H1 (cell line): ENCODE results near the gene PSD2. TPM values are rescaled to one million over a fixed set of nuclear protein-coding genes. Genes with fewer than 3 reads are reported as not detected.

Experiments used
- CTCF ChIA-PET: fragments of 300-600 bp; sonication (Branson Sonifier 250); formaldehyde crosslinking; loops from one replicate; lab custom pipeline; 2021; ENCODE audit not compliant: partially characterized antibody; lab: Charles Lee
- POLR2A ChIA-PET: fragments of 300-600 bp; sonication (Branson Sonifier 250); formaldehyde crosslinking; loops from one replicate; lab custom pipeline; 2021; ENCODE audit warnings: inconsistent platforms; ENCODE audit not compliant: partially characterized antibody; lab: Charles Lee
- DNase-seq, 2 experiments: peaks; one replicate each; pipeline versions ENCODE4 v3.0.0 to v3.0.0-alpha.2; 2010 to 2022; ENCODE audit warnings: low spot score in 2 of 2, low read depth in 1 of 2, mixed read lengths in 1 of 2
- FAIRE-seq: peaks from 2 replicates; lab custom pipeline; 2011; peaks lifted over from hg19 to GRCh38; lab: Jason Lieb, UNC
- H2AFZ ChIP-seq: 2 replicates; pipeline ENCODE4 v1.8.1; 2012; ENCODE audit warnings: low read length, inconsistent platforms
- H2AK5ac ChIP-seq: 2 replicates; pipeline ENCODE4 v1.6.1; 2013; ENCODE audit warnings: low read depth, low read length
- H2BK120ac ChIP-seq: replicated peaks from 2 replicates; pipeline ENCODE3; 2013; ENCODE audit warnings: low read depth, low read length, inconsistent platforms
- H2BK12ac ChIP-seq: 2 replicates; pipeline ENCODE4 v1.6.1; 2013; ENCODE audit warnings: low read depth, low read length
- H2BK15ac ChIP-seq: 2 replicates; pipeline ENCODE4 v1.6.1; 2013; ENCODE audit warnings: low read length
- H2BK20ac ChIP-seq: 2 replicates; pipeline ENCODE4 v1.6.1; 2013; ENCODE audit warnings: low read length
- H2BK5ac ChIP-seq: 2 replicates; pipeline ENCODE4 v1.6.1; 2013; ENCODE audit warnings: low read depth, low read length
- H3K14ac ChIP-seq: 2 replicates; pipeline ENCODE4 v1.6.1; 2013; ENCODE audit warnings: inconsistent platforms; ENCODE audit not compliant: insufficient read length
- H3K18ac ChIP-seq: 2 replicates; pipeline ENCODE4 v1.6.1; 2013; ENCODE audit warnings: low read length; ENCODE audit errors: extremely low read depth
- H3K23ac ChIP-seq: 2 replicates; pipeline ENCODE4 v1.6.1; 2013; ENCODE audit warnings: inconsistent platforms; ENCODE audit not compliant: insufficient read length
- H3K23me2 ChIP-seq: 2 replicates; pipeline ENCODE4 v1.6.1; 2013; ENCODE audit warnings: low read depth, low read length
- H3K27ac ChIP-seq: 2 replicates; pipeline ENCODE4 v1.6.1; 2011; ENCODE audit warnings: low read depth, low read length, inconsistent platforms
- H3K27me3 ChIP-seq, 4 experiments: replicated peaks in 1 of 4; 1 replicate in 1 of 4; 2 replicates in 3 of 4; pipeline versions ENCODE4 v1.6.1 to v1.8.1; 2011 to 2013; ENCODE audit warnings: low read length in 3 of 4, mild to moderate bottlenecking in 3 of 4, inconsistent platforms in 2 of 4, mixed read lengths in 2 of 4, moderate library complexity in 1 of 4; ENCODE audit not compliant: control insufficient read depth in 3 of 4, insufficient read depth in 3 of 4; ENCODE audit errors: extremely low read depth in 1 of 4
- H3K36me3 ChIP-seq, 4 experiments: 2 replicates each; pipeline versions ENCODE4 v1.6.1 to v1.8.1; 2011 to 2013; ENCODE audit warnings: mild to moderate bottlenecking in 4 of 4, low read length in 3 of 4, moderate library complexity in 2 of 4, control low read depth in 1 of 4, inconsistent platforms in 1 of 4; ENCODE audit not compliant: insufficient read depth in 4 of 4, control insufficient read depth in 2 of 4
- H3K4ac ChIP-seq: replicated peaks from 2 replicates; pipeline ENCODE3; 2013; ENCODE audit warnings: low read length, low read depth, mixed read lengths, inconsistent platforms; ENCODE audit not compliant: insufficient read length
- H3K4me1 ChIP-seq, 4 experiments: replicated peaks in 1 of 4; 1 replicate in 1 of 4; 2 replicates in 3 of 4; pipeline versions ENCODE4 v1.6.1 to v1.8.1; 2011 to 2013; ENCODE audit warnings: low read length in 3 of 4, inconsistent platforms in 2 of 4, mixed read lengths in 1 of 4; ENCODE audit not compliant: insufficient read depth in 4 of 4, control insufficient read depth in 3 of 4
- H3K4me2 ChIP-seq, 2 experiments: 2 replicates each; pipeline versions ENCODE4 v1.6.1 to v1.8.1; 2011 to 2013; ENCODE audit warnings: low read depth in 2 of 2, low read length in 2 of 2, control low read depth in 1 of 2, inconsistent platforms in 1 of 2, mild to moderate bottlenecking in 1 of 2; ENCODE audit not compliant: insufficient read depth in 1 of 2
- H3K4me3 ChIP-seq, 4 experiments: fragments of 200-600, 300-600 bp in 1 of 4; sonication (generic), shearing (Covaris generic), sonication (Bioruptor Twin) in 1 of 4; 2 replicates each; pipeline versions ENCODE4 v1.5.1 to v1.8.1; 2011 to 2016; ENCODE audit warnings: low read length in 4 of 4, low read depth in 3 of 4, control low read depth in 2 of 4, inconsistent platforms in 2 of 4, mild to moderate bottlenecking in 2 of 4, mixed read lengths in 1 of 4, moderate library complexity in 1 of 4; ENCODE audit not compliant: insufficient read depth in 2 of 4; ENCODE audit errors: extremely low read depth in 1 of 4
- H3K56ac ChIP-seq: replicated peaks from 2 replicates; pipeline ENCODE3; 2013; ENCODE audit warnings: low read depth, mild to moderate bottlenecking, mixed read lengths, low read length, inconsistent platforms; ENCODE audit not compliant: insufficient read length
- H3K79me1 ChIP-seq: 2 replicates; pipeline ENCODE4 v1.6.1; 2013; ENCODE audit warnings: low read depth, low read length, control low read depth
- H3K79me2 ChIP-seq, 2 experiments: 2 replicates each; pipeline versions ENCODE4 v1.6.1 to v1.8.1; 2012 to 2013; ENCODE audit warnings: low read length in 2 of 2, mild to moderate bottlenecking in 2 of 2, inconsistent platforms in 1 of 2; ENCODE audit not compliant: insufficient read depth in 2 of 2, control insufficient read depth in 1 of 2
- H3K9ac ChIP-seq, 4 experiments: replicated peaks in 1 of 4; 1 replicate in 1 of 4; 2 replicates in 3 of 4; pipeline versions ENCODE4 v1.6.1 to v1.8.1; 2011 to 2013; ENCODE audit warnings: low read depth in 3 of 4, low read length in 3 of 4, control low read depth in 2 of 4, mild to moderate bottlenecking in 2 of 4, moderate library complexity in 2 of 4, inconsistent platforms in 1 of 4; ENCODE audit errors: extremely low read depth in 1 of 4
- H3K9me3 ChIP-seq, 2 experiments: 2 replicates each; pipeline versions ENCODE4 v1.6.1 to v1.8.1; 2012 to 2013; ENCODE audit warnings: mild to moderate bottlenecking in 2 of 2, moderate library complexity in 2 of 2, control low read depth in 1 of 2, inconsistent platforms in 1 of 2, low read depth in 1 of 2, low read length in 1 of 2, mixed read lengths in 1 of 2; ENCODE audit not compliant: insufficient read depth in 2 of 2
- H4K20me1 ChIP-seq, 2 experiments: replicated peaks in 1 of 2; 2 replicates each; pipeline versions ENCODE3 to v1.8.1; 2011 to 2013; ENCODE audit warnings: inconsistent platforms in 2 of 2, low read length in 2 of 2, mild to moderate bottlenecking in 1 of 2; ENCODE audit not compliant: insufficient read depth in 2 of 2, control insufficient read depth in 1 of 2
- H4K5ac ChIP-seq: 2 replicates; pipeline ENCODE4 v1.6.1; 2013; ENCODE audit warnings: low read length, low read depth, mixed read lengths, inconsistent platforms; ENCODE audit not compliant: insufficient read length
- H4K8ac ChIP-seq: 2 replicates; pipeline ENCODE4 v1.8.0; 2013; ENCODE audit warnings: mild to moderate bottlenecking, moderate library complexity, low read length, inconsistent platforms; ENCODE audit not compliant: insufficient read depth; ENCODE audit errors: extremely low read depth
- H4K91ac ChIP-seq: replicated peaks from 2 replicates; pipeline ENCODE3; 2013; ENCODE audit warnings: low read length, mixed read lengths, inconsistent platforms; ENCODE audit not compliant: insufficient read length
- BRCA1 ChIP-seq: IDR thresholded peaks from 2 replicates; pipeline ENCODE4 v1.6.1; 2012; ENCODE audit warnings: low read depth, low read length, improper control_type of control experiment
- CEBPB ChIP-seq: IDR thresholded peaks from 2 replicates; pipeline ENCODE4 v1.6.1; 2012; ENCODE audit warnings: low read depth, low read length
- CTBP2 ChIP-seq: IDR thresholded peaks from 2 replicates; pipeline ENCODE4 v1.7.0; 2011; ENCODE audit warnings: borderline replicate concordance, mild to moderate bottlenecking, moderate library complexity, mixed read lengths, low read length; ENCODE audit not compliant: insufficient read depth, insufficient read length
- EZH2 ChIP-seq: fragments of 200-600 bp; sonication (generic); IDR thresholded peaks from 2 replicates; pipeline ENCODE4 v1.7.1; 2012; ENCODE audit warnings: low read depth, mild to moderate bottlenecking, moderate library complexity, low read length, inconsistent platforms; ENCODE audit not compliant: severe bottlenecking
- GTF2F1 ChIP-seq: IDR thresholded peaks from 2 replicates; pipeline ENCODE4 v1.6.1; 2012; ENCODE audit warnings: low read depth, low read length, improper control_type of control experiment, borderline replicate concordance
- HDAC2 ChIP-seq, 2 experiments: fragments of 300-600 bp in 1 of 2; sonication (generic) in 1 of 2; IDR thresholded peaks; 2 replicates each; pipeline ENCODE4 v1.6.1; 2011 to 2012; ENCODE audit warnings: low read depth in 2 of 2, low read length in 2 of 2, mild to moderate bottlenecking in 2 of 2, moderate library complexity in 2 of 2, borderline replicate concordance in 1 of 2, inconsistent platforms in 1 of 2
- KDM1A ChIP-seq: fragments of 200-600, 300-600 bp; sonication (generic); IDR thresholded peaks from 2 replicates; pipeline ENCODE4 v1.7.1; 2016; ENCODE audit warnings: mild to moderate bottlenecking, low read length, borderline replicate concordance
- KDM4A ChIP-seq: IDR thresholded peaks from one replicate; pipeline ENCODE4 v1.7.1; 2012; ENCODE audit warnings: low read depth, mild to moderate bottlenecking, moderate library complexity, low read length, inconsistent platforms; ENCODE audit not compliant: severe bottlenecking
- RBBP5 ChIP-seq: IDR thresholded peaks from 2 replicates; pipeline ENCODE4 v1.7.1; 2012; ENCODE audit warnings: low read depth, mild to moderate bottlenecking, inconsistent platforms, low read length, moderate library complexity, borderline replicate concordance
- SIN3A ChIP-seq, 2 experiments: IDR thresholded peaks in 1 of 2; conservative IDR thresholded peaks in 1 of 2; 2 replicates each; pipeline ENCODE4 v1.6.1; 2011 to 2012; ENCODE audit warnings: low read length in 2 of 2, improper control_type of control experiment in 1 of 2, low read depth in 1 of 2, mild to moderate bottlenecking in 1 of 2
- SUZ12 ChIP-seq: fragments of 200-600 bp; sonication (generic); IDR thresholded peaks from 2 replicates; pipeline ENCODE4 v1.6.1; 2012; ENCODE audit warnings: mild to moderate bottlenecking, inconsistent platforms, low read length, moderate library complexity, mixed read lengths
- TAF7 ChIP-seq: optimal IDR thresholded peaks from 2 replicates; pipeline ENCODE3; 2011; ENCODE audit warnings: low read depth, mild to moderate bottlenecking, inconsistent platforms, low read length, moderate library complexity, borderline replicate concordance
- TBP ChIP-seq: IDR thresholded peaks from 2 replicates; pipeline ENCODE4 v1.6.1; 2011; ENCODE audit warnings: low read depth, low read length, improper control_type of control experiment
- TCF12 ChIP-seq: IDR thresholded peaks from 2 replicates; pipeline ENCODE4 v1.6.1; 2011; ENCODE audit warnings: low read depth, mild to moderate bottlenecking, low read length
- WGBS, 2 experiments: shearing (Covaris generic) in 1 of 2; methylation state at CpG; one replicate each; pipeline versions ENCODE4 v1.1.6 to v1.1.7; 2013 to 2015; ENCODE audit warnings: low lambda C conversion rate in 2 of 2, mixed read lengths in 2 of 2, inconsistent platforms in 1 of 2, low coverage in 1 of 2, missing lambda C conversion rate in 1 of 2; ENCODE audit not compliant: insufficient replicate concordance in 2 of 2, insufficient coverage in 1 of 2, insufficient read length in 1 of 2; ENCODE audit errors: extremely low coverage in 1 of 2, missing lambda C conversion rate in 1 of 2; 5-methylcytosine and 5-hydroxymethylcytosine counted together
- polyA plus RNA-seq, 7 experiments: library from polyadenylated mRNA; depleted of rRNA in 3 of 7; stranded (reverse) in 5 of 7; unstranded in 2 of 7; fragments of >200 nt in 5 of 7; fragments of 200-250 nt in 2 of 7; gene quantifications; 1 replicate in 5 of 7; 2 replicates in 1 of 7; 4 replicates in 1 of 7; pipeline versions ENCODE4 v1.2.1 to v1.2.3, GENCODE V29; 2011 to 2013; ENCODE audit warnings: missing spikeins in 2 of 7, mixed read lengths in 2 of 7
- total RNA-seq: library from RNA; stranded (reverse); fragmentation: NEBNext Ultra II Directional; extraction: Animal tissue kit (Norgen Biotek cat#: 25700); gene quantifications from 2 replicates; pipeline ENCODE4 v1.2.1, GENCODE V29; 2021

PSD2 gene
- total and polyA plus RNA-seq, 2 of the 8 experiments (the other 6 are each of a cell fraction or from before 2014, with no cell fraction given): 0.06 to 0.14 TPM

GRCh38 chr5:139829471-139829870, 33.9 kb downstream of the PSD2 start:
- ChIA-PET CTCF (no interaction called here), POLR2A (no interaction called here)
- TF ChIP-seq RBBP5 (no peak), HDAC2 (IDR thresholded peaks at IDR 0.05; ENCODE audit: borderline replicate concordance in 1 of 2, low read depth in 2 of 2, low read length in 2 of 2) (no peak), TCF12 (no peak), KDM1A (no peak), GTF2F1 (no peak), BRCA1 (no peak), TBP (no peak), CTBP2 (no peak), TAF7 (no peak), EZH2 (no peak), SIN3A (conservative IDR thresholded peaks at IDR 0.05 in 1 of 2, IDR thresholded peaks at IDR 0.05 in 1 of 2; ENCODE audit: low read depth in 1 of 2, low read length in 2 of 2) (no peak), SUZ12 (no peak), KDM4A (no peak), CEBPB (no peak)
- Histone ChIP-seq H3K4me1 (no peaks in the 10 kb centered on the region), H3K9ac (no peak overlapping the region), H2BK5ac (no peak overlapping the region), H3K23ac (no peak overlapping the region), H2AK5ac (no peak overlapping the region), H3K79me1 (no peaks in the 10 kb centered on the region), H4K91ac (no peak overlapping the region), H4K20me1 (no peaks in the 10 kb centered on the region), H3K79me2 (no peaks in the 10 kb centered on the region), H2BK15ac (no peak overlapping the region), H3K18ac (no peak overlapping the region), H3K23me2 (no peaks in the 10 kb centered on the region), H2AFZ (no peak overlapping the region), H3K27me3 (peaks cover 0 to 2% (median 0%) of the 10 kb centered on the region in 4 experiments; a peak in 4 of 7 replicates), H3K27ac (no peak overlapping the region), H3K36me3 (no peaks in the 10 kb centered on the region), H4K8ac (no peak overlapping the region), H3K4me2 (no peak overlapping the region), H3K56ac (no peak overlapping the region), H3K9me3 (no peaks in the 10 kb centered on the region), H2BK120ac (no peak overlapping the region), H3K4me3 (no peak overlapping the region), H3K4ac (no peak overlapping the region), H3K14ac (no peak overlapping the region), H2BK12ac (no peak overlapping the region), H4K5ac (no peak overlapping the region), H2BK20ac (no peak overlapping the region)
- no peak for FAIRE-seq
- no peak for DNase-seq
- 86% methylated on average over 6 of the region's 6 CpGs; no CpG with 5 or more reads in 1 of the 2 experiments for WGBS, 2 experiments
